ENCODE measurements around the gene ANGPTL1. TPM values are rescaled to one million over a fixed set of nuclear protein-coding genes. Genes with fewer than 3 reads are reported as not detected.
"Not testable (repeated sequence)": the region's sequence is repeated elsewhere in the genome, so short reads cannot be mapped to it uniquely, and the experiment has no call there.

The ANGPTL1 gene
- total RNA-seq, 2 donors from 2014 or later, result 2.8 to 5.7 TPM

DNA sequence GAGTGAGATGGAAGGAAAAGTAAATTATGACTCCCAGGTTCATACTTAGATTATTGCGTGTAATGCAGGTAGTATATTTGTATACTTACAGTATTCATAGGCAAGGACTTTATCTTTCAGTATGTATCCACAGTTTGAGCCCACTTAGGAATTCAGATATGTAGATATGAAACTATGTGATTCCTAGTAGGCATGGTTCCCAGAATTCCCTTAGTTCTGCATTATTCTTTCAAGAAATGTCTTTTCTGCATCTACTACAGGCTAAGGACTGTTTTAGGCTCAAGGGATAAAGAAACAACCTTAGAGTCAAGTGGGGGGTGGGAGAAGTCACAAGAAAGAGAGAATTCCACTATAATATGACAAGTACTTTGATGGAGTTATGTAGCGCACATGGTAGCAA is 13.8 kb downstream of the ANGPTL1 start:
- H3K4me3 ChIP-seq, result no peak overlapping the region
- no peak overlapping the region for H3K9ac ChIP-seq (ENCODE audit: low read depth in 2 of 2, low read length in 2 of 2)
- no peak overlapping the region for H3K27ac ChIP-seq
- TF ChIP-seq, protein P1, sequence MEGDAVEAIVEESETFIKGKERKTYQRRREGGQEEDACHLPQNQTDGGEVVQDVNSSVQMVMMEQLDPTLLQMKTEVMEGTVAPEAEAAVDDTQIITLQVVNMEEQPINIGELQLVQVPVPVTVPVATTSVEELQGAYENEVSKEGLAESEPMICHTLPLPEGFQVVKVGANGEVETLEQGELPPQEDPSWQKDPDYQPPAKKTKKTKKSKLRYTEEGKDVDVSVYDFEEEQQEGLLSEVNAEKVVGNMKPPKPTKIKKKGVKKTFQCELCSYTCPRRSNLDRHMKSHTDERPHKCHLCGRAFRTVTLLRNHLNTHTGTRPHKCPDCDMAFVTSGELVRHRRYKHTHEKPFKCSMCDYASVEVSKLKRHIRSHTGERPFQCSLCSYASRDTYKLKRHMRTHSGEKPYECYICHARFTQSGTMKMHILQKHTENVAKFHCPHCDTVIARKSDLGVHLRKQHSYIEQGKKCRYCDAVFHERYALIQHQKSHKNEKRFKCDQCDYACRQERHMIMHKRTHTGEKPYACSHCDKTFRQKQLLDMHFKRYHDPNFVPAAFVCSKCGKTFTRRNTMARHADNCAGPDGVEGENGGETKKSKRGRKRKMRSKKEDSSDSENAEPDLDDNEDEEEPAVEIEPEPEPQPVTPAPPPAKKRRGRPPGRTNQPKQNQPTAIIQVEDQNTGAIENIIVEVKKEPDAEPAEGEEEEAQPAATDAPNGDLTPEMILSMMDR (IDR thresholded peaks at IDR 0.05), result no peak
- H3K9me3 ChIP-seq, result no peaks in the 10 kb centered on the region
- intact Hi-C loops (cut with DNase I), result no loop called here
- no peak for DNase-seq
- no peaks in the 10 kb centered on the region for H3K36me3 ChIP-seq
- H3K4me1 ChIP-seq, result no peaks in the 10 kb centered on the region
- H3K27me3 ChIP-seq, result no peaks in the 10 kb centered on the region

DNA sequence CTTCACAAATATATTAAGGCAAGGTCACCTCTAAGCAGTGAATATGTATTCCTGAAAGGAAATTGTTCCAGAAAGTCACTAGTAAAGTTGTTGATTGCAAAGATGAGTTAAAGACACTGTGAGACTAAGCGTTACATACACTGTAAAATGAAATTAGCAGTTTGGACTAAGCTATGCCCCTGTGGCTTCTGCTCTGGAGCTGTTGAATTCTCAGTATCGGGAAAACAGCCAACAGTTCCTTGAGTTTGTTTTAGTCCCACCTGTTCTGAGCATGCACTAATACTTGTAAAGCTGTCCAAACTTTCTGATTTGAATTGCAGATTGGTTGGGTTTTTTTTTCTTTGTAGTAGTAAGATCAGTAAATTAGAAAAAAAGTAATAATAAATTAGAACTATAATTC is 21.0 kb downstream of the ANGPTL1 start:
- no peak for DNase-seq
- TF ChIP-seq, protein P1 (IDR thresholded peaks at IDR 0.05), result no peak
- Histone ChIP-seq H3K4me3 (no peak overlapping the region), H3K9ac (ENCODE audit: low read depth in 2 of 2, low read length in 2 of 2) (no peak overlapping the region), H3K9me3 (no peaks in the 10 kb centered on the region), H3K4me1 (no peaks in the 10 kb centered on the region), H3K27ac (no peak overlapping the region), H3K27me3 (no peaks in the 10 kb centered on the region), H3K36me3 (no peaks in the 10 kb centered on the region)
- intact Hi-C loops (cut with DNase I), result no loop called here

DNA sequence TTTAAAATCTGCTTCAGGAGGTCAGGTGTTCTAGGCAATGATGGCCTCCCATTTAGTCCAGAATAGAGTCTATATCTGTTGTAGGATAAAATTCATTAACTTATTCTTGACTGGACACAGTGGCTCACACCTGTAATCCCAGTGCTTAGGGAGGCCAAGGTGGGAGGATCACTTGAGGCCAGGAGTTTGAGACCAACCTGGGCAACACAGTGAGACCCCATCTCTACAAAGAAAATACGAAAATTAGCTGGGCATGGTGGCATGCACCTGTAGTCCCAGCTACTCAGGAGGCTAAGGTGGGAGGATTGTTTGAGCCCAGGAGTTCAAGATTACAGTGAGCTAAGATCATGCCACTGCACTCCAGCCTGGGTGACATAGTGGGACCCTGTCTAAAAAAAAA is 23.0 kb downstream of the ANGPTL1 start:
- H3K27me3 ChIP-seq; H3K4me3 ChIP-seq; H3K27ac ChIP-seq; H3K9ac ChIP-seq (ENCODE audit: low read depth in 2 of 2, low read length in 2 of 2); intact Hi-C loops (cut with DNase I); H3K36me3 ChIP-seq; DNase-seq; H3K4me1 ChIP-seq; H3K9me3 ChIP-seq: not testable (repeated sequence)

DNA sequence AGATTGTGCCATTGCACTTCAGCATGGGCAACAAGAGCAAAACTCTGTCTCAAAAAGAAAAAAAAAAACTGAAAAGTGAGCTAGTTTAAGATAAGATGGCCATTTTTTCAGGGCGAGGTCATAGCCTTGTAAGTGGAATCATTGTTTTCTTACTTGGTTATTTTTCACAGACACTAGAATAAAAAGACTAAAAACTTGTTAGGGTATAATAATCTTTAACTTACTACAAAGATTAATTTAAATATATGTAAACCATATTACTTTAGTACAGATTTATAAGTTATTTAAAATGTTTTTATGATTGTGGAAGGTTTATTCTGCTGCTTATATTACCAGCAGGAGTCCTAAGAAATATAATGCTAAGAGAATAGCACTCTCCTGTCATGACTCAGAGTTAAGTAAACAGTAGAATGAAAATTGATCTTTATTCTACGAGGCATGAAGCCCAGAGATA is 23.5 kb downstream of the ANGPTL1 start:
- no peak for DNase-seq
- TF ChIP-seq, protein P1 (IDR thresholded peaks at IDR 0.05), result no peak
- H3K4me3 ChIP-seq, result no peak overlapping the region
- H3K4me1 ChIP-seq, result no peaks in the 10 kb centered on the region
- H3K27ac ChIP-seq, result no peak overlapping the region
- intact Hi-C loops (cut with DNase I), result no loop called here
- no peaks in the 10 kb centered on the region for H3K27me3 ChIP-seq
- no peaks in the 10 kb centered on the region for H3K9me3 ChIP-seq
- no peaks in the 10 kb centered on the region for H3K36me3 ChIP-seq
- no peak overlapping the region for H3K9ac ChIP-seq (ENCODE audit: low read depth in 2 of 2, low read length in 2 of 2)

DNA sequence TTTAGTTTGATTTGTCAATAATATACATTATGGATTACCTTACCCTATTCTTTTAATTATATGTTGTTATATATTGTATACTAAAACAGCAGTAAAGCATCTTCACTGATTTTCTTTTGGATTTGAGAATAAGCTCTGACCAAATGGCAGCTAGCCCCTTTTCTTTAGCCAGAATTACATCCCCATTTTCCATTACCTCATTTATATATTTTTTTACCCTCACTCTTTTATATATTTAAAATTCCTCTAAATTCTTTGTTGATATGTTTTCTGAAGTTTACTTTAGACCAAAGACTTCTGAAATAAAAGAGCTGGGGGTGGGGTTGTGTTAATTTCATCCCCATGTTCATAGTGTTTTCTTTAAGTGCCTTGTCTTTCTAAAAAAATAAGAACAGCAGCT is 24.6 kb downstream of the ANGPTL1 start:
- TF ChIP-seq, protein P1 (IDR thresholded peaks at IDR 0.05), result no peak
- no peak overlapping the region for H3K27ac ChIP-seq
- H3K4me1 ChIP-seq, result no peaks in the 10 kb centered on the region
- intact Hi-C loops (cut with DNase I), result no loop called here
- no peaks in the 10 kb centered on the region for H3K27me3 ChIP-seq
- no peak overlapping the region for H3K4me3 ChIP-seq
- H3K9ac ChIP-seq (ENCODE audit: low read depth in 2 of 2, low read length in 2 of 2), result no peak overlapping the region
- no peaks in the 10 kb centered on the region for H3K36me3 ChIP-seq
- no peak for DNase-seq
- no peaks in the 10 kb centered on the region for H3K9me3 ChIP-seq

DNA sequence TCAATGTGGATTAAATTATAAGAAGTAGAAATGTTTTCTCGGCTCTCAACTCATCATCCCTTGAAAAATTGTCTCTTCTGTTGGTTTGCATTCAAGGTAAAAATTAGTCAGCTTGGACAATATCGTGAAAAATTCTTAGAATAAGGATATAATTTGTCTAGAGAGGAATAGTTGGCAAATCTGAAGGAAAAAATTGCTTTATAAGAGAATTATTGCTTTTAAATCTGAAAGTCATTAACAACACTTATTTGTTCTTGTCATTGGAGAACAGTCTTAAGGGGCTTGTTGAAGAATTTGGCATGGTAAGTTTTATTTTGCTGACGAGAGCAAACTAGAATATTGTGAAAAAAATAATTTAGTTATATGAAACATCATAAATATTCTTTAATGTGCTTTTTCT is 26.4 kb downstream of the ANGPTL1 start:
- Histone ChIP-seq H3K4me3 (no peak overlapping the region), H3K27ac (no peak overlapping the region), H3K9me3 (no peaks in the 10 kb centered on the region), H3K9ac (ENCODE audit: low read depth in 2 of 2, low read length in 2 of 2) (no peak overlapping the region), H3K4me1 (no peaks in the 10 kb centered on the region), H3K27me3 (no peaks in the 10 kb centered on the region), H3K36me3 (no peaks in the 10 kb centered on the region)
- no peak for DNase-seq
- TF ChIP-seq, protein P1 (IDR thresholded peaks at IDR 0.05), result no peak
- intact Hi-C loops (cut with DNase I), result no loop called here

Measured in colonic mucosa (tissue), 4 donors.